GM18868 (cell line): ENCODE data around the gene FANCC.

ENCODE experiments used
- ATAC-seq: cut with Tn5 transposase; IDR thresholded peaks from one replicate; pipeline ENCODE4 v1.9.1; 2021; ENCODE audit warnings: mild to moderate bottlenecking, moderate library complexity; ENCODE audit not compliant: unreplicated experiment

The FANCC gene

DNA sequence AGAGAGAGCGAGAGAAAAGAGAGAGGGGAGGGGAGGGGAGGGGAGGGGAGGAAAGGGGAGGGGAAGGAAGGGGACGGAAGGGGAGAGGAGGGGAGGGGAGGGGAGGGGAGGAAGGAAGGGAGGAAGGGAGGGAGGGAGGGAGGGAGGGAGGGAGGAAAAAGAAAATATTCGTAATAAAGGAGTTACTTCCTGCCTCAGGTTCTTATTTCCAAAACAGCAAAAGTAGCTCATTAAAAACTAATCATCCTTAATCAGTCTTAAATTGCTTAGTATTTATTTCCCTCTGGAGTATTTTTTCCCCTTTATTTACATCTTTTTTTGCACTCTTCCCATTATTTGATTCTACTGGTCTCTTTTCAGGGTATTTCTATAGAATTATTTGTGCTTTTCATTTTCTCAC lies 162.3 kb downstream of the FANCC start:
- no peak for ATAC-seq

- no peak for ATAC-seq
Measured at GRCh38 chr9:95150903-95151302, 166.6 kb downstream of the FANCC start.

GRCh38 chr9:95148208-95148520 lies 169.3 kb downstream of the FANCC start:
- ATAC-seq = no peak

- ATAC-seq = no peak
Measured at GRCh38 chr9:95147452-95148207, 169.9 kb downstream of the FANCC start.

GRCh38 chr9:95143591-95144561 lies 173.6 kb downstream of the FANCC start:
- no peak for ATAC-seq

DNA sequence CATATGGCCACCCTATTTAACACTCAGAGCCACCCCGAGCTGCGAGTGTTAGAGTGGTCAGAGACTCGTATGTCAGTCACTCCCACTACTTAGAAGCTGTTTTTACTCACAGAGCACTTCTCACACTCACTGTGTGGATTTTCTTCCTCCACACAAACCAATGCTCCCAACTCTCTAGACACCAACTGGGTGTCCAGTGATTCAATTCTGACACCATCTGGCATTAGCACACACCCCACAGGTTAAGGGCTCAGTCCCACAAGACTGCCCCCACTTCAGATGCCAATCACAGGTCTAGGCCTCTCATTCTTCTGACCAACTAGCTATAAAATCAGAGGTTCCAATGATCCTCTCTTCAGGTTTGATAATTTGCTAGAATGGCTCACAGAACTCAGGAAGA lies 174.8 kb downstream of the FANCC start:
- no peak for ATAC-seq

GRCh38 chr9:95142315-95142714 lies 175.2 kb downstream of the FANCC start:
- no peak for ATAC-seq

GRCh38 chr9:95140821-95141220 lies 176.7 kb downstream of the FANCC start:
- ATAC-seq = no peak

DNA sequence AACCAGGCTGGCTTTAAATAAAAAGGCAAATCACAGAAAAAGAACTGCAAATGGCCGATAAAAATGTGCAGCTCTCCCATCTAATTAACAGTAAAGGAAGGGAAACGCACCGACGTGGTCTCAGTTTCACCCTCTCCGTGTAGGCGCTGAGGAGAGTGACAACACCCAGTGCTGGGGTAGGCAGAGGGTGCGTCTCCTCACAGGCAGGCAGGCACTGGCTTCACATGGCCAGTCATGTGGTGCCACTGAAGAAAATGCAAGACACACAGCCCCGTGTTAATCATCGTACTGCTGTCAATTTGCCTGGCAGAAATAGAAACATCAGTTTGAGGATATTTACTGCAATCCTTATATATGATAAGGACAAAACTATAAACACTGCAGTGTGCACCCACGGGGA lies 178.4 kb downstream of the FANCC start:
- ATAC-seq = no peak

DNA sequence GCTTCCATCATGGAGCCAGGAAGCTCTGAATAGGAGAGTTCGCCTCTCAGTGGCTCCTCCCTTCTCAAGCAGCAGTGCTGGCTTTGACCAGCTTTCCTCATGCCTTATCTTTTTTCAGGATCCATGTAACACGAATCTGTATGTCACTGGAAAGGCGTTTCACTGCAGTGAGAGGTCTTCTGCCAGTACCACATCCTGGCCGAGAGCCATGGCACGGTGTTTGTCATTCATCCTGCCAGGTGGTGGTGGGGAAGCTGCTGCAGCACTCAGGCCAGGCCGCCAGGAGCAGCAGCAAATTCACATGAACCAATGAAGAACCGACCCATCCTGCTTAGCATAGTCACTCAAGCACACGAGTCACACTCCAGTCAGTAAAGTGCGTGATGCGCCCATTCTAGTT lies 179.0 kb downstream of the FANCC start:
- no peak for ATAC-seq

GRCh38 chr9:95137587-95138145 lies 179.8 kb downstream of the FANCC start:
- no peak for ATAC-seq

- no peak for ATAC-seq
Measured at GRCh38 chr9:95135756-95136155, 181.8 kb downstream of the FANCC start.

DNA sequence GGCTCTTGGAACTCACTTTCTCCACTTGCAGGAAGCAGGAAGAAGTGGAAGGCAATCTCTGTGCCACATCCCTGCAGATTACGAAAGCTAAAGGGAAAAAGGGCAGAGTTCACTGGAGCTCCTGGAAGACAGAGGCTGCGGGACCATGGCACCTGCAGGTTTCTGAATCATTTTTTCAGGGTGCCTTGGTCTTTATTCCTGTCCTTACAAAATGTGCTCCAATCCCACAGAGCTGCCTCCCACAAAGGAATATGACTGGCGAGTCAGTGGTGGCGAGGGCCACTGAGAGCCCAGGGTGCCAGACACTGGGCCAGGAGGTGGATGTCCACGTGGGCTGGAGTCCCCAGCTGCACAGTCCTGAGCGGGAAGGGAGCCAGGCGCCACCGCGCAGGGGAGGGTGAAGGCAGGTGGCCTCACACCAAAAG lies 183.0 kb downstream of the FANCC start:
- no peak for ATAC-seq

DNA sequence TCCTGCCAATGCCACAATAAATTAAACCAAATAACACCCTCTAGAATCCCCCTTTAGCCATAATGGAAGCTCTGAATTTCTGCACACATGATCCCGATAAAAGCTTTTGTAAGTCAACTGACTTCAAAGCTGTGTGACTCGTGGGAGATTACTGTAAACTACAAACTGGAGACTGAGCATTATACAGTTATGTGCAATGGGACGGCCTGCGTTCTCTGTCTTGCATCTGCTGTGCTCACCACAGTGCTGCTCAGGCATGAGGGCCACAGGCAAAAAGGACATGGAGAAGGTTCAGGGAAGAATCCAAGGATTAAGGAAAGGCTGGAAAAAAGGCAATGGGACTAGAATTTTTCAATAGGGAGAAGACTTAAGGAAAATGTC lies 184.2 kb downstream of the FANCC start:
- no peak for ATAC-seq

DNA sequence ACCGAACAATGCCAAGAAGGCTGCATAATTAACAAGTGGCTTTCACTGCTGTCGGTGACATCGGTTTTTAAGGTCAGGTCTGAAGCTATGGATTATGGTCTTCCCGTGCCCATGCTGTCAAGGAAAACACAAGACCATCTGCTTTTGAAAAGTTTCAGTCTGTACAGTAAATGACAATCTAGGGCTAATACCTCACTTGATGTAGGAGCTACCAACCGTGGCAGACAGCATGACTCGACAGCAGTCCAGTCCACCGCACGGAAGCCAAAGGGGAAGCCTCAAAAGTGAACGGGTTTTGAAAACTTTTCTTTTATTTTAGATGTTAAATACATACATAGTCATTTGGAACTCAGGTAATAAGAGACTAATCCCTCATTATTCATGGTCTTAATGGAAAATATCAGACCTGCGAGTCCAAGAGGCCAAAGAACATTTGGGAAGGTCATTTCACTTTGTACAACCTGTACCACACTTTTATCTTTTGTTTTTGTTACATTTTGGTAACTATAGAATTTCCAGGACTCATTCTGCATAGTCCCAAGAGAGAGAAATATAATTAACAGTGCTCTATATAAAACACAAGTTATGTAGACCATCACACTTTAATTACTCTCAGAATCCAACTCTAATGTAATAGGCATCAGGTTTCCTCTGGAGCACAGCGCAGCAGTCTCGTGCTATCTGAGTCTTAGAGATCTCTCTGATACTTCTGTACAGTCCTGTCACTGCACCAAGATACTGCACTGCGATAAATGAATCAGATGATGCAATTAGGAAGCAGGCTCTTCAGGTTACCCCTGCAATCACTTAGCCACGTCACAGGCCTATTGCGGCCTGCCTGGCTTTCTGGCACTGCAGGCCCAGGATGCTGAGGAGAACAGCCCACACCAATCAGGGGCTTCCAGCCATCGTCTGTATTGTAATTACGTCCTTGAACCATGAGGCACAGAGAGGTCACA lies 184.9 kb downstream of the FANCC start:
- no peak for ATAC-seq

GRCh38 chr9:95131023-95131943 lies 186.2 kb downstream of the FANCC start:
- no peak for ATAC-seq

GRCh38 chr9:95130484-95130883 lies 187.0 kb downstream of the FANCC start:
- no peak for ATAC-seq

DNA sequence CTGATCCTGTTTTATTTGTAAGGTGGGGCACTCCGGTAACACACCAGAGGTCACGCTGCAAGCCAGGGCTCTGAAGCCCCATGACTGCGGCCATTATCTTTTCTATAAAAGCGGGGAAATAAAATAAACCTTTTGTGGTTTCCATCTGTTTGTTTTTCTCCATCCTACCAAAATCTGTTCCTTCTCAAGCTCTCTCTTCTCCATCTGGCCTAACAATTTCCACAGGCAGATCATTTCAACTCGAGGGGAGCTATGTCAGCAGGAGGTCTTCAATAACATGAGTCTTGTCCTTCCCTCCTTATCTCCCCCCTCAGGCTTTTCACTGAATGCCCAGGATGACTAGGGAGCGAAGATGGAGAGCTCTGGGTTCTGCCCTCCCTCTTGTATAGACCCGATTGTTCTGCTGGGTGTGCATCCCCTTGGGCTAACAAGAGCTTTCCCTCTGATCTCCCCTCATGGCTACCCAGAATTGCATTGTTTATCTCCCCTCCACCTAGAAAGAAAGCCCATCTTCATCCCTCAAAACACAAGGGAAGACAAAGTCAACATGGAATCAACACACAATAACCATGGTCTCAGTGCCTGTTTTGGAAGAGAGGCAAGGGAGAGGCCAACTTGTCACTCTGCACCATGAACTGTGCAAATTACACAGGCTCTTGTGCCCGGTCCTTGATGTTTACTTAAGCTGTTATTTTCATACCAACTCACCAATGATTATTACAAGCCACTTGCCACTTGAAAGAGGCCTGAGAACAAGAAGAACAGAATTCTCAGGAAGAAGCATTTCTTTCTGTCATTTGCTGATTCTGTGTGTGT lies 187.8 kb downstream of the FANCC start:
- ATAC-seq = no peak

DNA sequence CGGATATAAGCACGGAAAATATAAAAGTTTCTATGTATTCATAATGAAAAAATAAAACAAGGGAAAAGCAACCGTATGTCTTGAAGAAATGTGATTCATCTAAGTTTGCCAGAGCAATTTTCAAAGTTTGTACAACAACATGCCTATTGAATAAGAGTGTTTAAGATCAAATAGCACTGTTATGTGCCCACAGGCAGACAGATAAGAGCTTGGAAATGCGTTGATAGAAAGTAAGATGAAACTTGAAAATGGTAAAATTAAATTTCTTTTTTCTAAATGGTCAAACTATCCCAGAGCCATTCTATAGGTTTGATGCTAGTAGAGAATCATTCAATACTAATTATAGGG lies 189.4 kb downstream of the FANCC start:
- ATAC-seq = no peak
